HG03135 (cell line): ENCODE data around the gene RAB31.
"Not testable (repeated sequence)": the region's sequence is repeated elsewhere in the genome, so short reads cannot be mapped to it uniquely, and the experiment has no call there.

ENCODE experiments used
- ATAC-seq: cut with Tn5 transposase; IDR thresholded peaks from one replicate; pipeline ENCODE4 v1.9.1; 2021; ENCODE audit warnings: mild to moderate bottlenecking, moderate library complexity; ENCODE audit not compliant: unreplicated experiment

The RAB31 gene

DNA sequence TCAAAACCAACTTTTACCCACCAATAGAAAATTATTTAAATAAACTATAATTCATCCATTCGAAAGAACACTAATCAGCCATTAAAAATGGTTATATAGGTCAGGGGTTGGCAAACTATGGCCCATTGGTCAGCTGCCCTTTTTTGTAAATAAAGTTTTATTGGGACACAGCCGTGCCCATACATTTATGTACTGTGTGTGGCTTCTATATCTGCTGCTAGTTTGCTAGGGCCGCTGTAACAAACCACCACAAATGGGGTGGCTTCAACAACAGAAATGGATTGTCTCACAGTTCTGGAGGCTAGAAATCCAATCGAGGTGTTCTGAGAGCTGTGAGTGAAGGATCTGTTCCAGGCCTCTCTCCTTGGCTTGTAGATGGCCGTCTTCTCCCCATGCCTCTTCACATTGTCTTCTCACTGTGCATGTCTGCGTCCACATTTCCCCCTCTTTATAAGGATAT, 170.7 kb downstream of the RAB31 start:
- no peak for ATAC-seq

DNA sequence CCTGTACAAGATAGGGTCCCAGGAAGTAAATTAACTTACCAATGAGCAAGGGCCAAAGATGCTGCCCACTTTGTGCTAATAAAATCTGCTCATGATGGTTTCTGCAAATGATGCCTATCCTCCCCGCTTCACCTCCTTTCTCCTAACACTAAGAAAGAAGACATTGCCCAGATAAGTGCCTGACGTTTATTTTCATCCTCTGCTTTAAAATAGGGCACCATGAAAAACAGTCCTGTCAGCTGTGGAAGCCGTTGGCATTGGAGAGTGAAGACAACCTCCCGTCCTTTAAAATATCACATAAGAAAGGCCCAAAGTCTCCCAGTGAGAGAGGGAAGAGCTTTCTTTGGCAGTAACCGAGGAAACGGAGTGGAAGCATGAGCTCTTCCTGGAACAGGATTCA, 176.0 kb downstream of the RAB31 start:
- ATAC-seq: no peak

DNA sequence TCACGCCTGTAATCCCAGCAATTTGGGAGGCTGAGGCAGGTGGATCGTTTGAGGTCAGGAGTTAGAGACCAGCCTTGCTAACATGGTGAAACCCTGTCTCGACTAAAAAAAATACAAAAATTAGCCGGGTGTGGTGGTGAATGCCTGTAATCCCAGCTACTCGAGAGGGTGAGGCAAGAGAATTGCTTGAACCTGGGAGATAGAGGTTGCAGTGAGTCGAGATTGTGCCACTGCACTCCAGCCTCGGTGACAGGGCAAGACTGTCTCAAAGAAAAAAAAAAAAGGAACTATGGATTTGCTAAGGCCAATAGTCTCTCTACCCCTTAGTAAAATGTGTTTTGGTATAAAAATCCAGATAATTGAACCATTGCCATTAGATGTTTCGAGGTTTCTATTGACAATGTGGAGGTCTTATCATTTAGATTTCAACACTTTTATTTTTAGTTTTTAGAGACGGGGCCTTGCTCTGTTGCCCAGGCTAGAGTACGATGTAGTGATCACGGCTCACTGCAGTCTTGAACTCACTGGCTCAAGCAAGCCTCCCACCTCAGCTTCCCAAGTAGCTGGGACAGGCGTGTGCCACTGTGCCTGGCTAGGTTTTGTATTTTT, 176.5 kb downstream of the RAB31 start:
- no peak for ATAC-seq

DNA sequence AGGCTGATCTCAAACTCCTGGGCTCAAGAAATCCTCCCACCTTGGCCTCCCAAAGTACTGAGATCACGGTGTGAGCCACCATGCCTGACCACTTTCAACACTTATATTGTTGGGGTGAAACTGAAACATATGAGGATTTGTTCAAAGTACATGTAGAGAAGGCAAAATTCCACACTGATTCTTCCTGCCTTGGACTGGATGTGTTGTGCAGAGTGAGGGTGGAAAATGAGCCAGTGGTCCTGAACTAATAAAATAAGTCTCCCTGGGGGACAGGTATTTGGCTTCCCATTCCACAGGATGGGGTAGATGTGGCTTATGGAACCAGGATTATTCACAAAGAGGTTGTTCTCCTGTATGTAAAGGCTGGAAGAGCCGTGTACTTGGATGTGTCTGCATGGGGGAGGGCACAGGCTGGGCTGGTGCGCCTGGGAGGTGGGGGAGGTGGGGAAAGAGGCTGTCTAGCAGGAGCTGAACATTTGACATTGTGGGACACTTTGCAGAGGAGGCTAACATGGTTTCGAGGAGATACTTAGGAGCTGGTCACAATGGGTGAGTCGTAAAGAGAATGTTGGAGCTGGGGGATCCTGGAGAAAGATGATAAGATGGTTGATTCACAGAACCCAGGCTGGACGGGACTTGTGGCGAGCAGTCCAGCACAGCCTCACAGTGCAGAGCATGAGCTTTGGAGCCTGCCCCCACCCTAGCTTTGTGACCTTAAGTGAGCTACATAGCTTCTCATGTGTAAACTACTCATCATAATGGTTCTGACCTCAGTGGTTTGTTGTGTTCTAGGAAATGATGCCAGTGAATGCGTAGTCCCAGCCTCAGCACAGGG, 177.3 kb downstream of the RAB31 start, which contains the start of gene TXNDC2:
Gene TXNDC2 (plus strand): TSS at position 804 of the 835 bp plus-strand sequence. CDS start 708 bp downstream, outside the sequence.
- ATAC-seq: no peak

DNA sequence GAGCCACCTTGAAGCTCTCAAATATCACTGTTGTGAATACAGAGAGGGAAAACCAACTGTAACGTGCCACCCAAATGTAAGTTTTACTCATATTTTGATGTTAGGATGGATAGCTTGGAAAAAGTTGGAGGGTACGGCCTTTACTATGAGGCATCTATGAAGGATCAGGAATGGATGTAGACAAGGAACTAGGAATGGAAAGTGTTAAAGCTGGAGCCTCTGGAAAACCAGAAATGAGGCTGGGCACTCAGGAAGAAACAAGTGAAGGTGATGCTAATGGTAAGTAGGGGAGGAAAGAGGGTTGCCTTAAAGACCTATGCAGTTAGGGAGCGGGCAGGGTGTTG, 177.9 kb downstream of the RAB31 start:
- ATAC-seq: no peak

DNA sequence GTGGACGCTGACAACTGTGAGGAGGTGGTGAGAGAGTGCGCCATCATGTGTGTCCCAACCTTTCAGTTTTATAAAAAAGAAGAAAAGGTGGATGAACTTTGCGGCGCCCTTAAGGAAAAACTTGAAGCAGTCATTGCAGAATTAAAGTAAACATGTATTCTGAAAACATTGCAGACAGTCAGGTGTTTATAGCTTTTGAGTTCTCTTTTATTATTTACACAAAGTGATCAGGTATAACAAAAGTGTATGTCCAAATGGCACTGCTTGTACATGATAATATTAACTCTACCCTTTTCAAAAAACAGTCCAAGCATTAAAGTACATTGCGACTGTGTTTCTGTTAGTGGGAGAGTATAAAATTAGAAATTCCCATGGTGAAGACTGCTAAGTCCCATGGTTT, 179.9 kb downstream of the RAB31 start:
- ATAC-seq: no peak

DNA sequence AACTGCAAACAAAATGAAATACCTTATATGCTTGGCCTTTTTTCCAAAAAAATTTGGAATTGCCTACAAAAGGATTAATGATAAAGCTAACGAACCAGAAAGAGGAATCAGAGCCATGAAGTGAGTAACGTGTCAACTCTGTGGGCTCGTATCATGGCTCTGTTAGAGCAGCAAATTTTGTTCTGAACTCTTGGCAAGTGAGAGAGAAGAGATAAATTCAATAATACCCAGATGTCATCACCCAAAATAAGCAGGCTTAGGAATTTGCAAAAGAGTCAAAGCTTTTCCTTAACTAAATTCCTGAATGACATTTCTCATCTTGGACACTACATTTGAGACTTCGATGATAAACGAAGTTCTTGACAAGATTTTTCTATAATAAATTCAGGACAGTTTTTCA, 182.1 kb downstream of the RAB31 start:
- ATAC-seq: no peak

DNA sequence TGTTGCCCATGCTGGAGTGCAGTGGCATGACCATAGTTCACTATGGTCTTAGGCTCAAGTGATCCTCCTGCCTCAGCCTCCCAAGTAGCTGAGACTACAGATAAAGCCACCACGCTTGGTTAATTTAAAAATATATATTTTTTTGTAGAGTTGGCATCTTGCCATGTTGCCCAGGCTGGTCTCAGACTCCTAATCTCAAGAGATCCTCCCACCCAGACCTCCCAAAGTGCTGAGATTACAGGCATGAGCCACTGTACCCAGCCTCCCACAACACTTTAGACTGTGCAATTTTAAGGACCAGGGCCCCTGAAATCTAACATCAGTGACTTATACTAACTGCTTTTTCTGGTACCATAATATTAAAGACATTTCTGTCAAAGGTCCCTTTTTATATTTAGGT, 182.9 kb downstream of the RAB31 start:
- no peak for ATAC-seq

DNA sequence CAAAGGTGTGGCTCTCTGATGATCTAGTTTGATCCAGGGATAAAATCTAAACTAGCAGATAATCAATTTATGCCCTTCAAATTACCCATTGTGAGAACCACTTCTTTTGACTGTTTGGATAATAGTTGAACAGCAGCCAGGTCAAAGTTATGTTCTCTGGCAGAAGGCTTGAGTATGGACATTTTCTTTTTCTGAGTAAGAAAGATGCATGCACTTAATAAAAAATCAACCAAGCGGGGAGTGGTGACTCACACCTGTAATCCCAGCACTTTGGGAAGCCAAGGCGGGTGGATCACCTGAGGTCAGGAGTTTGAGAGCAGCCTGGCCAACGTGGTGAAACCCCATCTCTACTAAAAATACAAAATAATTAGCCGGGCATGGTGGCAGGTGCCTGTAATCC, 183.4 kb downstream of the RAB31 start:
- not testable (repeated sequence) for ATAC-seq

DNA sequence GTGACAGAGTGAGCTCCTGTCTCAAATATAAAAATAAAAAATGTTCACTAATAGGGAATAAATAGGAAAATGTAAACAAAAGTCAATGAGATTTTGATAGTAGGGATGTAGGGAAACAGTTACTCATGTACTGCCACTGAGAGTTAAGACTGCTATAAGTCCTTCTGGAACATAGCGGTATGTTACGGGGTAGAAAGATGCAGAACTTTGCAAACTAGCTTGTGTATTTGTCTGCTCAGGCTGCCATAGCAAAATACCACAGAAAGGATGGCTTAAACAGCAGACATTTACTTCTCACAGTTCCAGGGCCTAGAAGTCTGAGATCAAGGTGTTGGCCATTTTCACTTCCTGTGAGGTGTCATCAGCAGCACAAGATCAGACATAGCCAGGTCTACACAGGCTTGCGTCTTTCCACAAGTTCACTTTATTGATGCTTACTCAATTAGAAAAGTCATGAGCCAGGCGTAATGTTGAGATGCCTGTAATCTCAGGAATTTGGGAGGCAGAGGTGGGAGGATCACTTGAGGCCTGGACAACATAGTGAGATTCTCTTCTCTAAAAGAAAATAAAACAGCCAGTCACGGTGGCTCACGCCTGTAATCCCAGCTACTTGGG, 186.5 kb downstream of the RAB31 start:
- ATAC-seq: no peak

DNA sequence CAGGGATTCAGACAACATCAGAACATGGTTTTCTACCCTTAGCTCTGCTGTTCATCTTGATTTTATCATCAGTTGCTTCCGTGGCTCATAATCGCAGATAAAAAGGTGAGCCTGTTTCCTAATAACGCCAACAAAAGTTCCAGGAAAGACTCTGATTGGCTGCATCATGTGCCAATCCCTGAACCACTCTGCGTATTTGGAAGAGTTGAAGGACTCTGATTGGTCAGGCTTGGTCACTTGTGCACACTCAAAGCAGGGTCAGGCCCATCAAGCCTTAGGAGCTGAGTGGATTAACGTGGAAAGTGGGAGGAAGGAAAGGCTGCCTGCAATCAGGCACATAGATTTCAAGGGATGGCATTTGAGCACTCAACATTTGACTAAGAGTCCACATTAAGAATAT, 189.0 kb downstream of the RAB31 start:
- ATAC-seq: no peak

DNA sequence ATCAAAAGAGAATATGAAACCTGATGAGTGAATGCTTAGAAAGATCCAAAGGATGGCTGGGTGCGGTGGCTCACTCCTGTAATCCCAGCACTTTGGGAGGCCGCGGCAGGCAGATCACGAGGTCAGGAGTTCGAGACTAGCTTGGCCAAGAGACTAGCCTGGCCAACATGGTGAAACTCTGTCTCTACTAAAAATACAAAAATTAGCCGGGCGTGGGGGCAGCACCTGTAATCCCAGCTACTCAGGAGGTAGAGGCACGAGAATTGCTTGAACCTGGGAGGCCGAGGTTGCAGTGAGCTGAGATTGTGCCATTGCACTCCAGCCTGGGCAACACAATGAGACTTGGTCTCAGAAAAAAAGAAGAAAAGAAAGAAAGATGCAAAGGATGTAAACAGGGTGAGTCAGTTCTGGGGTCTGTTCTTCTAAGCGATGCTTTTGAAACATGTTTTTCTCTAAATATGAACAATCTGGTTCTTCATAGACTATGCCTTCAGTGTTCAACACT, 189.7 kb downstream of the RAB31 start:
- ATAC-seq: not testable (repeated sequence)

DNA sequence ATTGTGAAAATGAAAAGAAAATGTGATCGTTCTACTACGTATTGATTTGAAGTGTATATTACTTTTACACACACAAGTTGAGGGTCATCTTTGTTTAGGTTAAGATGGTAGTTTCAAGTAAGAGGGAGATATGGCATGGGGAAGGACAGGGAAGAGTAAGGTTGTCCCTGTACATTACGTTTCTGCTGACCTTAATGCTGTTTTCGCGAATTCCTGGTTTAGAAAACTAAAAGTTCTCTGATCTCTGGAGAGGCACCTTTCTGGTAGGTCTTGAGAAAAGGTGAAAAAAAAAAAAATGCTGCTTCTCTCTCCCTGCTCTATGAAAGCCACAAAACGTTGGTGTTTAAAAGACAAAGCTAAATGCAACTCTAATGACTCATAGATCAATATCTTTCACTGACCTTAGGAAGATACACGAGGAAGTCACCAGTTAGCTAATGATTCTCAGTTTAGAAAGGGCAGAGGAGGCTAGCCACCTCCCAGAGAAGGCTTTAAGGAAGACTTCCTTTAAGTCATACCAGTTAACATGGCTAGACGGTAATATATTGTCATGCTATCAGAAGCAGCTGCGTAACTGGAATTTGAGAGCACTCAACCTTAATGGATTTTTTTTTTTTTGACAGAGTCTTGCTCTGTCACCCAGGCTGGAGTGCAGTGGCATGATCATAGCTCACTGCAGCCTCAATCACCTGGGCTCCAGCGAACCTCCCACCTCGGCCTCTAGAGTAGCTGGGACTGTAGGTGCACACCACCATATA, 190.9 kb downstream of the RAB31 start:
- ATAC-seq: no peak

DNA sequence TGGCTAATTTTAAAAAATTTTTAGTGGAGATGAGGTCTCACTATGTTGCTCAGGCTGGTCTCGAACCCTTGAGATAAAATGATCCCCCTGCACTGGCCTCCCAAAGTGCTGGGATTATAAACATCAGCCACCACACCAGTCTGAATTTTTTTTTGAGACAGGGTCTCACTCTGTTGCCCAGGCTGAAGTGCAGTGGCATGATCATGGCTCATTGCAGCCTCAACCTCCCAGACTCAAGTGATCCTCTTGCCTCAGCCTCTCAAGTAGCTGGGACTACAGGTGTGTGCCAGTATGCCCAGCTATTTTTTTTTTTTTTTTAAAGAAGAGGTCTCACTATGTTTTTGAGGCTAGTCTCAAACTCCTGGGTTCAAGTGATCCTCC, 191.4 kb downstream of the RAB31 start:
- ATAC-seq: not testable (repeated sequence)

DNA sequence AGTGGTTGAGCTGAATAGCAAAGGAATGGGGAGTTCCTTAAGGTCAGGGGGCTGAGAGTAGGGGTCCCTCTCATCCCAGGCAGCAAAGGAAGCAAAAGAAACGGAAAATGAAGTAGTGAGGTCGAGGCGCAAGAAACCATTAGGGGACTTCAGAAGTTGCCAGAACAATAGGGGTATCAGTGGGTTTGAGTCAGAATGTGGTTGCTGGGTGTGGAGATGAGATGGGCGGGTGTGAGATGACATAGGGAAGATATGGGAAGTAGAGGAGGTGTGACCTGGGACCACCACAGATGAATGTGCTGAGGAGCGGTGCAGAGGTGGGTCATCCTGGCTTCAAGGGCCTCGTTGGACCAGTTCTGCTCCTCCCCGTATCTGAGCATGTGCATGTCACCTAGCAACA, 192.6 kb downstream of the RAB31 start:
- no peak for ATAC-seq

DNA sequence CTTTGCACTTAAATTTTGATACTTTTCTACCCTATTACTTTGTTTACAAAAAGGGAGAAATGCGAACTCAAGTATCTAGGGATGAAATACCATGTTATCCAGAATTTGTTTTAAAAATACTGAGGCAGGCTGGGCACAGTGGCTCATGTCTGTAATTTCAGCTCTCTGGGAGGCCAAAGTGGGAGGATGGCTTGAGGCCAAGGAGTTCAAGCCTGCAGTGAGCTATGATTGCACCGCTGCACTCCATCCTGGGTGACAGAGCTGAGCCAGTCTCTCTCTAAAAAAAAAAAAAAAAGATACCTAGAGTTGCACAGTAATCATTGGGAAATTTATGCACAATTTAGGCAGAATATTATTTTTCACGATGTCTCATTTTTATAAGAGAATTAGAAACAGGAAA, 193.3 kb downstream of the RAB31 start:
- no peak for ATAC-seq

DNA sequence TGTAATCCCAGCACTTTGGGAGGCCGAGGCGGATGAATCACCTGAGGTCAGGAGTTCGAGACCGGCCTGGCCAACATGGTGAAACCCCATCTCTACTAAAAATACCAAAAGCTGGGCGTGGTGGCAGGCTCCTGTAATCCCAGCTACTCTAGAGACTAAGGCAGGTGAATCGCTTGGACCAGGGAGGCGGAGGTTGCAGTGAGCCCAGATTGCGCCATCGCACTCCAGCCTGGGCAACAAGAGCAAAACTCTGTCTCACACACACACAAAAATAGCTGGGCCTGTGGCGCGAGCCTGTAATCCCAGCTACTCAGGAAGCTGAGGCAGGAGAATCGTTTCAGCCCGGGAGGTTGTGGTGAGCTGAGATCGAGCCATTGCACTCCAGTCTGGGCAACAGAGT, 194.2 kb downstream of the RAB31 start:
- ATAC-seq: not testable (repeated sequence)

DNA sequence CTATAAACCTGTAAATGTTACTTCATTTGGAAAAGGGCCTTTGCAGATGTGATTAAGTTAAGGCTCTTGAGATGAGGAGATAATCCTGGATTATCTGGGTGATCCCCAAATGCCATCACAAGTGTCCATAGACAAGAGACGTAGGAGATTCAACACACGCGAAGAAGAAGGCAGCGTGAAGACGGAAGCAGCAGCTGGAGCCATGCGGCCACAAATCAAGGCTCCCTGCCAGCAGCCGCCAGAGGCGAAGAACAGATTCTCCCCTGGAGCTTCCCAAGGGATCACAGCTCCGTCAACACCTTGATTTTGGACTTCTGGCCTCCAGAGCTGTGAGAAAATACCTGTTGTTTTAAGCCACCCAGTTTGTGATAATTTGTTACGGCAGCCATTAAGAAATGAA, 194.7 kb downstream of the RAB31 start:
- ATAC-seq: no peak

DNA sequence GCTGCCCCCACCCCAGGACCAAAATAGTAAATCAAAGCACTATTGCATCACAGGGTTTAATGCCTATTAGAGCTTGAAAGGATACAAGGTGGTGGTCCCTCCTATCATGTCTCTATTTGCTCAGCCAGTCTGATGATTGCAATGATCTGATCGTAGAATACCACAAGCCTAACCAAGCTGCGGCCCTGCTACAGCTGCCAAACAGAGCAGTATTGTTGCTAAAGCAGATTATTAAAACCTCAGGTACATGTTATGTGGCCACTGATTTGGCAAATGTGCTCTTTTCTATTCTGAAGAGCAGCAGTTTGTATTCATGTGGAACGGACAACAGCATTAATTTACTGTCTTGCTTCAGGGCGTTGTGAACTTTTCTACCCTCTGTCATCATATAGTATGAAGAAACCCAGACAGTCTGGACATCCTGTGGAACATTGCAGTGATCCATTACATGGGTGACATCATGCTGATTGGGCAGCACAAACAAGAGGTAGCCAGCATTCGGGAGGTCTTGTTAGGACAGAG, 197.4 kb downstream of the RAB31 start:
- ATAC-seq: no peak

DNA sequence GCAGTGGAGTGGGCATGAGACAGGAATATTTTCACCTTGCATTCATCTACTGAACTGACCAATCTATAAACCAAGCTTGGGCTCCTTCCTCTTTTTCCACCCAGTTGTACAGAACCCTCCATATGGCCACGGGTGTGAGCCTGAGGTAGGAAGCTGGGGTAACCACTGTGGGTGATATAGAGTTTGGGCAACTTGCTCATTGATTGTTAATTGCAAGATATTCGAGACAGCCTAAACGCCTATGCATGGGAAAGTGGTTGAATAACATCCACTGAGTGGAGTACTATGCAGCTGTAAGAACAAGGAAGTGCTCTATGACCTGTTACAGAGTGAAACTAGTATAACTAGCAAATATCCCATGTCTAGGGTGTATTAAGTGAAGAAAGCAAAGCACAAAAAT, 198.4 kb downstream of the RAB31 start:
- no peak for ATAC-seq

DNA sequence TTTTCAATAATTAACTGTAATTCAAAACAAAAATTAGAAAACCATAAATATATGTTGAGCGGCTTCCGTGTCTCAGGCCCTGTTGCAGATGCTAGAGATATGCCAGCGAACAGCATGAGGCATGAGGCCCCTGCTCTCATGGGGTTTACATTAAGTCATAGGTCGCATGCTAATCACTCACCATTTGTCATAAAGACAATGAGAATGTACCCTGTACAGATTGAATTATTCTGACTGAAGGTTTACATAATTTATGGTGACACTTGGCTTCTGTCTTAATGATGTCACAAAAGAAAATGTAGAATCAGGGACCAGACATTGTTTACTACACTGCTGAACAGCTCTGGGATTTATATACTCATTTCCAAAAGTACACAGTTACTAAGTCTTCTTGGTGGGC, 199.8 kb downstream of the RAB31 start:
- no peak for ATAC-seq
